Glomerular visceral epithelial cell (primary cell): ENCODE data around the gene PTPRG.

Experiments
- DNase-seq: peaks from one replicate; pipeline ENCODE4 v3.0.0-alpha.2; 2016; ENCODE audit errors: extremely low spot score

Gene PTPRG

GRCh38 chr3:61865466-61866152, 304.2 kb downstream of the PTPRG start:
- no peak for DNase-seq

DNA sequence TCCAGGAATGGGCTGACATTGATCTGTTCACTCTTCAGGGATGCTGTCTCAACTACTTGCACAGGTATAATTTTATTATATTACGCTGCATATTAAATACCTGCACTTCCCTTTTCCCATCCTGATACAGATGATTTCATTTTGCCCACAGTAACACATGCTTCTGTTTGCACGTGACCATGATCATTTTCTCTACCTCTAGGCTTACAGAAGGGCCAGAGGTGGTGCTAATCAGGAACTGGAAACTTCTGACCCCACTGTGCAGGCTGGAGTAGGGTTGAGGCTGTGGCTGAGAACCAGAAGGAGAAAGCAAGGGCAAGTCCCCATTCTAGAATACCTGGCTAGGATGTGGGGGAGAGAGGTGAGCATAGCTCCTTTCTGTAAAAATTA, 304.8 kb downstream of the PTPRG start:
- no peak for DNase-seq

DNA sequence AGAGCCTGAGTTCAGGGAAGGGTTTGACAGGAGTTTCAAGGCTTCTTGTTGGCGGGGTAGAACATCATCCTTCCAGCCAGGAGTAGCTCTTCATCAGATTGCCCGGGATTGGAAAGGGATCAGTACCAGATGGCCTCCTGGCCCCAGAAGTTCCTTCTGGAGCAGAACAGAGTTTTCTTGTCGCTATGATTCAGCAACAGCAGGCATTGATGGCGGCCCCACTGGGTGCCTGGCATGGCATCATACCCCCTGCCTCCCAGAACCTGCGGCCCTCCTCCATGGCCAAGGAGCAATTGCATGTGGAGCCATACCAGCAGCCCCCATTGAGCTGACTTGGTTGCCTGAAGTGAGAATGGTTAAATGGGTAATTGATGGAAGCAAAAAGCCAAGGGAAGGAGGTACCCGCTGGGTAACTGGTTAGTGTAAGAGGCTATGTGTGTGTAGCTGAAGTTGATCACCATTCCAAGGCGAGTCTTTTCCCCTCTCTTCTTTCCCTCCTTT, 305.6 kb downstream of the PTPRG start:
- DNase-seq, result no peak

DNA sequence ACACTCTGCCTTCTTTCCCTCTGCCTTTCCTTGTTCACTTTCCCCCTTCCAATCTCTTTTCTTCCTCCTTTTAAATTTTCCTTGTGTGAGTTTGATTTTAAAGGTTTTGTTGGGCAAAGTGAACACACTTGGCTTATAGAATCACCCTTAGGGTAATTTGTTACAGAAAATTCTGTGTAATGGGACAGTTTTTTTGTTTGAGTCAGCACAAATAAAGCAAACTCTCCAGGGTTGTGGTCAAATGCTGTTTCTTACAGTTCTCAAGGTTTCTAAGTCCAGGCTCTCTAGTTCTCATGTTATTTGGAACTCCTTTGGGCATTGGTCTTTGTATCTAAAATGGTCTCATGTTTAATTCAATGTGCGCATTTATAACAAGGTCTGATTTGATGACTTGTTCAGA, 307.1 kb downstream of the PTPRG start:
- DNase-seq, result no peak

- DNase-seq, result no peak
These were observed 308.0 kb downstream of the PTPRG start for GRCh38 chr3:61869371-61869770.

DNA sequence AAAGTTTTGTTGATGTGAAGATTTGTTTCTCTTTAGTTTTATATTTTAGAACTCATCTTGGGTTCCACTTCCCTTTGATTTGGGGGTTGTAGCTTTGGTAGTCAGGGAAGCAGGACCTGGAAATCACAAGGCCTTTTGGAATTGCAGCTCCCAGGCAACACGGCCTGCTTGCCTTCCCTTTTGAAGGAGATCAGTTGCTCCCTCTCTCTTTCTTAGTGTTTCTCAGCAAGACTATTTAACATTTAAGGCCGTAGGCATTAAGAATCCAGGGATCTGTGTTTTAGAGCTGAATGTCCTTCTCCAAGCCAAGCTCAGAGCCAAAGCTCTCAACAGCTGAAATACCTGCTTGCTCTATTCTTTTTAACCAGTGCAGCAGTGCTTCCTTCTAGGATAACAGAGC, 310.3 kb downstream of the PTPRG start:
- DNase-seq, result no peak

- DNase-seq, result no peak
These were observed 310.8 kb downstream of the PTPRG start for GRCh38 chr3:61872077-61872706.

DNA sequence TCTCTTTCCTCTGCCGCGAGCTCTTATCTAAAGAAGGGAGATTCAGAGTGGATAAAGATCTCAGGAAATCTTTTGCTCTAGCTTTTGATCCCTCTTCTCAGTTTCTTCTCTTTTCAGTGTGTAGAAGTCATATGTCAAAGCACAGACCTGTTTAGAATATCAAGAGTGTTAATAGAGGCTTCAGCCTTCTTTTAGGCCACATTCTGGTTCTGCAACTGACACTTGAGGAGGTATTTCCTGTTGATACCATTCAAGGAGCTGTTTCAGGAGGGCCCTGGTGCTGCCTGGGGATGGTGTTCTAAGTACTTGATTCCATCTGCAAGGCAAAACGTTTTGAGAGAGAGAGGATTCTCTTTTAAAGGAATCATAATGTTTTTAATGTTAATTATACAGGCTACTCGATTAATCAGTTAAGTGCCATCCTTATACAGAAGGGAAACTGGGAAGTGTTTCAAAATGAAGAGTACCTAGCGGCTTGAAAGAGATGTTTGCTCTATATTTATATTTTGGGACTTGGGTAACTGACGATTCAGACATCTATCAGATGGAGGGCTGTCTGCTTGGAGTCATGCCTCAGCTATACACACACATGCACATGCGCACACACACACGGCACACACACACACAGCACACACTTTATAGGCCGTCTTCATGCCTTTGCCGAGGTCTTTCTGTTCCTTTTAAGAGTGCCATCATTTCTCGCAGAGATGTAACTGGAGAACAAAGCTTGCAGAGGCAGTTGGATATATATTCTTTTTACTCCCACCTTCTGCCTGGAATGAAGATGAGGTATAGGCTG, 313.9 kb downstream of the PTPRG start:
- no peak for DNase-seq

DNA sequence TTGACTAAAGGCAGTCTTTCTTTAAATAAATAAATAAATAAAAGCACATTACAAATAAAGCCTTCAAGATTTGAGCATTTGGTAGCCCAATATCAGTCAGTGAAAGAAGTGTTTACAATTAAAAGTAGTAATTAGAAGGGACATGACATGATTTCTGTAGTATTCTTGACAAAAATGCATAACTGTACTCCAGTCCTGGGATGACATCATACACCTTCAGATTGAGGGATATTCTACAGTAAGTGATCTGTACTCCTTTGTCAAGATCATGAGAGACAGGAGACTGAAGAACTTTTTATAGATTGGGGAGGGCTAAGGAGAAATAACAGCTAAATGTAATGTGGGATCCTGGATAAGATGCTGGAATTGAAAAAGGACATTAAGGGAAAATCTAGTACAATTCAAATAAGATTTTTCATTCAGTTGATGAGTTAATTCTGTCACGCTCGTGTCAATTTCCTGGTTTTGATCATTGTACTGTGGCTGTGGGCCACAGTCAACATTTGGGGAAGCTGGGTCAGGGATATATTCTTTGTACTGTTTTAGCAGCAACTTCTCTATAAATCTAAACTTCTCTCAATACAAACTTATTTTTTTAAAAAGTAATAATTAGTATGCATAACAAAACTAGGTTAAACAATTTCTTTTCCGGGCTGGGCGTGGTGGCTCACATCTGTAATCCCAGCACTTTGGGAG, 314.8 kb downstream of the PTPRG start:
- DNase-seq, result no peak

GRCh38 chr3:61876797-61877196, 315.4 kb downstream of the PTPRG start:
- DNase-seq, result peak; percentile 29

- DNase-seq, result peak; percentile 53
These were observed 316.2 kb downstream of the PTPRG start for GRCh38 chr3:61877359-61878138.

DNA sequence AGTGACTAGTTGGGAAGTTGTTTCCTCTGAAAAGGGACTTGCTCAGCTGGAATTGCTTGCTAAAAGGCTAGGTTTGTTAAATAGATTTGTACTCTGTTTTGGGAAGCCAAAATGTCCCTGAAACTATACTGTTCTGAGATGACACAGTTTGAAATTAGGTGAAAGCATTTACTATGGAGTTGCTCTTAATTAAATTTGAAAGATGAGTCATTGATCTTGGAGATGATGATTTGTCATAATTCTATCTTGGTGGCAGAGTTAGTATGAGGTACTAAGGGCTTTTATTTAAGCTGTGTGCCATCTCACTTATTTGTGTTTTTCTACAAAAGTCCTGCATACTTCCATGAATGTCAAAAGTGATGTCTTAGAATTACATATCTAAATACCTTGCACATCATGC, 320.9 kb downstream of the PTPRG start:
- DNase-seq, result no peak

- no peak for DNase-seq
These were observed 323.4 kb downstream of the PTPRG start for GRCh38 chr3:61884794-61885193.

- no peak for DNase-seq
These were observed 324.0 kb downstream of the PTPRG start for GRCh38 chr3:61885414-61885813.

DNA sequence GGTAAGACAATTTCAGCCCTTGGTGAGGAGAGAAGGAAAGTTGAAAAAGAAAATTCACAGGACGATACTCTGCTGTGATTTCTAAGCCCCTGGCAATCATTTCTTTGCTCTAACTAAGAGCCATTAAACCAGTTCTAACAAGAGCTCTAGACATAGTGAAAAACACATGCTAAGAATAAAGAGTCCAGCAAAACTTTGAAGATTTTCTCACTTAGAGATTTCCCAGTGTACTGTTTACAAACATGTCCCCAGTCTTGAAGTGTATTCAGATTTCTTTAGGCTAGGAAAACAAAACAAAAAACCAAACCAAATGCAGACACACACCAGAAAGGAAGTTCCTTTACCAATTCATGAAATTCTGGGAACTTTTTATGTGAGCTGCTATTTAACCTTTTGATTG, 325.8 kb downstream of the PTPRG start:
- DNase-seq, result no peak

DNA sequence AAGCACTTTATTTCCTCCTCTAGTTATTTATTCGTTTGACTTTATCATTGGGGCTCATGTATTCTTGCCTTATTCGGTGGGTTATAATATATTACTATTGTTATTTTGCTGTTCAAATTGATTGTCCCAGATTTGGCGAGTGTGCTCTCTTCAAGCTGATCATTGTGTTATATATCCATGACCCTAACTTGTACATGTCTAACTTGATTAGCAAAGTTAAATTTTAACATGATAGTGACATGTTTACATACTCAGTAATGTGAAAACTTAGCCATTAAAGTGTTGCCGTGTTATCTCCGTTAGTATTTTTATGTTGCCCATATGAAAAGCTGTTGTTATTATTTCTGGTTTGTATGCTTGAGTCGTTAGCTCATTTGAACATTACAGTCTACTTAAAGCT, 327.9 kb downstream of the PTPRG start:
- no peak for DNase-seq

DNA sequence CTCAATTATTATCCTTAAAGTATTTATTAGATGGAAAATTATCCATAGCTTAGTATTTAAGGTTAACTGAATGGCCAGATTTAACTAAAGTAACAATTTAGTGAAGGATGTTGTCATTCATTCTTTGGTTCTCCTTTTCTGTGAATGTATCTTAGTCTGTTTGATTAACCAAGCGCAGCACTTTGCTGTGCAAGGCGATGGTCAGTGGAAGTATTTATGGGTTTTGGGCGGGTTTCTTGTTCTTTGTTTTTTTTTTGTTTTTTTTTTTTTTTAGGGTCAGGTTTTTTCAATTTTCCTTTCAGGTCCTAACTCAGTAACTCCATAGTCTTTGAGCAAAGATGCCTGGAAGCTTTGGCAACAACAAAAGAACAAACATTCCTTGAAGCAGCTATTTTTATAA, 328.8 kb downstream of the PTPRG start:
- DNase-seq, result no peak

DNA sequence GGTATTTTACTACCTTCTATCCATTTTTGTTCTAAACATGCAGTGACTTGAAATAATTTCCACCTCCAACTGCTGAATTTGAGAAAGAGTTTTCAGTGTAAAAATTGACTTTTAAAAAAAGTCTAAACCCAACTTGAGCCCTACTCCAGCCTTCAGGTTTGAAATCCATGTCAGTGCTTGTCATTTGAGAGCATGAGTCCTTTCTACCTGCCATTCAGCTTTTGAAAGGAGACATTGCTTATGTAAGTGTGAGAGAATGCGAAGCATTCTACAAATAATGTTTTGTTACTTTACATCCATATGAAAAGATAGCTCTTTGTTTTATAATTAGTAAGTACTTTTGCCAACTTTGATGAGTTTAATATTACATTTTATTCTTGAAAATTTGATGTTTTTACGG, 329.2 kb downstream of the PTPRG start:
- no peak for DNase-seq

DNA sequence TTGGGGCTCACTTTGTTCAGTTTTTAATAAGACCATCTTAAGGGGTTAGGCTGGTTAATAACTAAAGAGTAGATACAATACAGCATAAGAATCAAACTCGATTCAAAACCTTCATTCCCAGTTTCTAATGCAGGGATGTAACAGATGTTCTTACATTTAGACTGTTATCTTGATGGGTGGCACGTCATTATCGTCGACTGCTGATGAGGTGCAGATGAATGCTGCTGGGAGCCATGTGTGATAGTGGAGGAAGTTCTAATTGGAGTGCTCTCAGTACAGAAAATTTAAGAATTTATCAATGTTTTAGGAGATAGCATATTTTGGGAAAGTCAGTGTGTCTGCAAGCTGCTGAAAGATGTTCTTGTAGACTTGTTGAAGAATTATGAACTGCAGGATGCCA, 331.5 kb downstream of the PTPRG start:
- DNase-seq, result no peak

GRCh38 chr3:61893840-61894566, 332.6 kb downstream of the PTPRG start:
- no peak for DNase-seq
